Glutamatergic neuron (in vitro differentiated cells): Measurements from ENCODE around the gene DNAH14. TPM values are rescaled to one million over a fixed set of nuclear protein-coding genes. Genes with fewer than 3 reads are reported as not detected.
"Not testable (repeated sequence)": the region's sequence is repeated elsewhere in the genome, so short reads cannot be mapped to it uniquely, and the experiment has no call there.

Experiments used
- DNase-seq: peaks from one replicate; pipeline ENCODE4 v3.0.0; 2022
- H3K27ac Mint-ChIP-seq: one replicate; pipeline ENCODE4 v1.8.0; 2020; ENCODE audit warnings: mild to moderate bottlenecking, mixed read lengths, inconsistent platforms; ENCODE audit not compliant: unreplicated experiment
- H3K27me3 Mint-ChIP-seq: one replicate; pipeline ENCODE4 v1.8.0; 2020; ENCODE audit warnings: mild to moderate bottlenecking, moderate library complexity, mixed read lengths, inconsistent platforms; ENCODE audit not compliant: unreplicated experiment
- H3K36me3 Mint-ChIP-seq: one replicate; pipeline ENCODE4 v1.8.0; 2020; ENCODE audit warnings: mild to moderate bottlenecking, mixed read lengths, inconsistent platforms; ENCODE audit not compliant: unreplicated experiment
- H3K4me1 Mint-ChIP-seq: one replicate; pipeline ENCODE4 v1.8.0; 2020; ENCODE audit warnings: mild to moderate bottlenecking, low read depth, mixed read lengths, inconsistent platforms; ENCODE audit not compliant: unreplicated experiment
- H3K4me3 Mint-ChIP-seq: one replicate; pipeline ENCODE4 v1.8.0; 2020; ENCODE audit warnings: mild to moderate bottlenecking, mixed read lengths, inconsistent platforms; ENCODE audit not compliant: unreplicated experiment
- H3K9me3 Mint-ChIP-seq: one replicate; pipeline ENCODE4 v1.8.0; 2020; ENCODE audit warnings: mild to moderate bottlenecking, moderate library complexity, mixed read lengths, inconsistent platforms; ENCODE audit not compliant: unreplicated experiment
- CTCF ChIP-seq: fragments of 200-600 bp; sonication (generic); IDR thresholded peaks from one replicate; pipeline ENCODE4 v1.5.0; 2021; ENCODE audit not compliant: partially characterized antibody, unreplicated experiment
- total RNA-seq: library from RNA; stranded (reverse); fragmentation: NEBNext Ultra II Directional; extraction: Animal tissue kit (Norgen Biotek cat#: 25700); gene quantifications from one replicate; pipeline ENCODE4 v1.2.1, GENCODE V29; 2021; ENCODE audit not compliant: unreplicated experiment

DNAH14 gene
- total RNA-seq, 1 donor from 2014 or later: 36.6 TPM

DNA sequence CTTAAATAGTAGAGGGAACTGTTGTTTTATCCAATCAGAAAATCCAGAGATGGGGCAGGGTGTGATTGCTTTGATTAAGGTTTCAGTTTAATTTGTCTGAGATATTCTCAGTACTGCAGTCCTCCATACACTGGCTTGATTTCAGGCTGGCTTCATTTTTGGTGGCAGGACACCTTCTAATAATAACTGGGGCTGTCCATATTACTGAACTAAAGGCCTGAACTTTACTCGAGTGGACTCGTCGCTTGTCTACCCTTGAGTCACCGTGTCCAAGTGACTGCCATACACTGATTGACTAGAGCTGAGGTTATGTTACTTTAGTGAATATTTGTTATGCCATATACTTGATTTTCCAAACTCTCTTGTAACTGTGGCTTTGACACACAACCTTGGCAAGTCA lies 228.8 kb downstream of the DNAH14 start:
- no peaks in the 10 kb centered on the region for H3K36me3 Mint-ChIP-seq
- no peaks in the 10 kb centered on the region for H3K27me3 Mint-ChIP-seq
- TF ChIP-seq CTCF: no peak
- no peaks in the 10 kb centered on the region for H3K9me3 Mint-ChIP-seq
- H3K27ac Mint-ChIP-seq: no peak overlapping the region
- H3K4me1 Mint-ChIP-seq: peaks cover 3% of the 10 kb centered on the region
- DNase-seq: no peak
- H3K4me3 Mint-ChIP-seq: no peak overlapping the region

- Mint-ChIP-seq H3K27me3 (no peaks in the 10 kb centered on the region), H3K4me3 (no peak overlapping the region), H3K36me3 (no peaks in the 10 kb centered on the region), H3K4me1 (peaks cover 3% of the 10 kb centered on the region), H3K9me3 (no peaks in the 10 kb centered on the region), H3K27ac (no peak overlapping the region)
- DNase-seq: no peak
- TF ChIP-seq CTCF: no peak
Measured at GRCh38 chr1:225159793-225160192, 230.3 kb downstream of the DNAH14 start.

DNA sequence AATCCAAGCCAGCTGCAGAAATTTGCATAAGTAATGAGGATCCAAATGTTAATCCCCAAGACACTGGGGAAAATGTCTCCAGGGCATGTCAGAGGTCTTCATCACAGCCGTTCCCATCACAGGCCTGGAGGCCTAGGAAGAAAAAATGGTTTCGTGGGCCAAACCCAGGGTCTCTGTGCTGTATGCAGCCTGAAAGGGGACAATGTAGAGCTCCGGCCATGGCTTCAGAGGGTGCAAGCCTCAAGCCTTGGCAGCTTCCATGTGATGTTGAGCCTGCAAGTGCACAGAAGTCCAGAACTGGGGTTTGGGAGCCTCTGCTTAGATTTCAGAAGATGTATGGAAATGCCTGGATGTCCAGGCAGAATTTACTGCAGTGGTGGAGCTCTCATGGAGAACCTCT lies 247.9 kb downstream of the DNAH14 start:
- not testable (repeated sequence) for H3K9me3 Mint-ChIP-seq, H3K4me3 Mint-ChIP-seq, H3K4me1 Mint-ChIP-seq, H3K27ac Mint-ChIP-seq, DNase-seq, H3K27me3 Mint-ChIP-seq
- H3K36me3 Mint-ChIP-seq: peaks cover 35% of the 10 kb centered on the region

DNA sequence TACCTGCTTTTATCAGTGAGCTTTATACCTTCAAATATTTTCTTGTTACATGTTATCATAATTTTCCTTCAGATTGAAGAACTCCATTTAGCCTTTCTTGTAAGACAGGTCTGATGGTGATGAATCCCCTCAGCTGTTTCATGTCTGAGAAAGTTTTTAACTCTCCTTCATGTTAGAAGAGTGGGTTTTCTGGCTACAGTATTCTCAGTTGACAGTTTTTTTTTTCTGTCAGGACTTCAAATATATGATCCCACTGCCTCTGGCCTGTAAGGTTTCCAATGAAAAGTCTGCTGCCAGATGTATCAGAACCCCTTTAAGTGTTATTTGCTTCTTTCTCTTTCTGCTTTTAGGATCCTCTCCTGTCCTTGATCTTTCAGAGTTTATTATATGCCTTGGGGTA lies 250.2 kb downstream of the DNAH14 start:
- Mint-ChIP-seq H3K4me1 (no peaks in the 10 kb centered on the region), H3K4me3 (no peak overlapping the region), H3K27me3 (peaks cover 2% of the 10 kb centered on the region), H3K36me3 (peaks cover 35% of the 10 kb centered on the region), H3K27ac (no peak overlapping the region), H3K9me3 (peaks cover 7% of the 10 kb centered on the region)
- TF ChIP-seq CTCF: no peak
- DNase-seq: no peak

DNA sequence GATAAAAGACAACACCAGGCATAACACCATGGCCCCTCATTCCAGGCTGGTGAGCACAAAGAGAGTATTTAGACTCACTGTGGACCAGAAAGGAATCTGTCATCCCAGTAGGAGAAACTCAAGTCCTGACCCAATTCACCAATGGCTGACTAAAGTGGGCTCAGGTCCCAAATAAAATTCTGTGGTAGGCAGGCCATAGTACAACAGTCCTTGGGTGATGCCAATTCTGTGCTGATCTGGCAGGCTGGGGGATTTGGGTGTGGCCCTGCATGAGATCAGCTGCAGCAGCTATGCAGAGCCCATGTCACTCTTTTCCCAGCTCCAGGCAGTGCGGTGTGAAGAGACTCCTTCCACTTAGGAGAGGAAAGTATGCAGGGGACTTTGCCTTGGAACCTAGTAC lies 253.2 kb downstream of the DNAH14 start:
- H3K9me3 Mint-ChIP-seq: peaks cover 4% of the 10 kb centered on the region
- peaks cover 2% of the 10 kb centered on the region for H3K27me3 Mint-ChIP-seq
- no peaks in the 10 kb centered on the region for H3K4me1 Mint-ChIP-seq
- H3K36me3 Mint-ChIP-seq: peaks cover 23% of the 10 kb centered on the region
- DNase-seq: no peak
- H3K27ac Mint-ChIP-seq: no peak overlapping the region
- no peak overlapping the region for H3K4me3 Mint-ChIP-seq
- no peak for TF ChIP-seq CTCF
